ENCODE measurements around the gene PHKG2.

GRCh38 chr16:30699615-30700099 is 48.6 kb upstream of the PHKG2 start:
- no peak for TF ChIP-seq POLR2A (IDR thresholded peaks at IDR 0.05)
- TF ChIP-seq CTCF (IDR thresholded peaks at IDR 0.05): no peak

All from Peyer's patch (tissue), 4 donors.